Astrocyte of the cerebellum (primary cell): ENCODE results near the gene TBRG4.

Source experiments
- DNase-seq: peaks from one replicate; pipeline ENCODE4 v3.0.0-alpha.2; 2011; ENCODE audit warnings: low read depth
- H3K4me3 ChIP-seq: 2 replicates; pipeline ENCODE4 v1.5.1; 2011; ENCODE audit warnings: mild to moderate bottlenecking, low read depth, low read length, moderate library complexity
- CTCF ChIP-seq: IDR thresholded peaks from 2 replicates; pipeline ENCODE4 v1.5.1; 2012; ENCODE audit warnings: low read length, low read depth, moderate library complexity, mild to moderate bottlenecking; ENCODE audit errors: missing control alignments
- in situ Hi-C: cut with HindIII; loops from 2 replicates; pipeline ENCODE4 v1.10.0; 2017; ENCODE audit warnings: low sequenced_read_pairs

Gene TBRG4

GRCh38 chr7:45066409-45066808, 45.1 kb downstream of the TBRG4 start:
- TF ChIP-seq CTCF: no peak
- no peak for DNase-seq
- H3K4me3 ChIP-seq: no peak overlapping the region
- in situ Hi-C loops: no loop called here

- in situ Hi-C loops: no loop called here
- TF ChIP-seq CTCF: no peak
- H3K4me3 ChIP-seq: no peak overlapping the region
- DNase-seq: no peak
These were observed 46.2 kb downstream of the TBRG4 start for GRCh38 chr7:45065031-45065995.

GRCh38 chr7:45064047-45064725, 47.3 kb downstream of the TBRG4 start:
- in situ Hi-C loops: no loop called here
- no peak overlapping the region for H3K4me3 ChIP-seq
- no peak for DNase-seq
- no peak for TF ChIP-seq CTCF

GRCh38 chr7:45061806-45062425, 49.6 kb downstream of the TBRG4 start:
- in situ Hi-C loops: no loop called here
- no peak overlapping the region for H3K4me3 ChIP-seq
- DNase-seq: no peak
- no peak for TF ChIP-seq CTCF

- TF ChIP-seq CTCF: no peak
- H3K4me3 ChIP-seq: no peak overlapping the region
- no peak for DNase-seq
- in situ Hi-C loops: no loop called here
These were observed 50.1 kb downstream of the TBRG4 start for GRCh38 chr7:45061352-45061751.

GRCh38 chr7:45060295-45060694, 51.2 kb downstream of the TBRG4 start:
- DNase-seq: no peak
- in situ Hi-C loops: no loop called here
- TF ChIP-seq CTCF: no peak
- H3K4me3 ChIP-seq: no peak overlapping the region
